Coronary artery (tissue), 2 donors: ENCODE results near the gene NOL7.

Experiments
- DNase-seq: peaks from one replicate; pipeline ENCODE4 v3.0.0-alpha.2; 2017; ENCODE audit warnings: low spot score
- H3K27ac ChIP-seq, 2 donors: fragments of 200-600 bp; sonication (generic); one replicate each; pipeline ENCODE4 v1.5.1; 2016 to 2019
- H3K4me3 ChIP-seq: fragments of 200-600 bp; sonication (generic); 2 replicates; pipeline ENCODE4 v1.5.1; 2016; ENCODE audit warnings: mild to moderate bottlenecking, moderate library complexity
- CTCF ChIP-seq: fragments of 200-600 bp; sonication (generic); IDR thresholded peaks from one replicate; pipeline ENCODE4 v1.5.1; 2019; ENCODE audit warnings: antibody characterized with exemption

NOL7 gene

GRCh38 chr6:13668291-13668928 is 53.3 kb downstream of the NOL7 start:
- DNase-seq, result no peak
- TF ChIP-seq CTCF, result no peak

GRCh38 chr6:13669476-13669875 is 54.3 kb downstream of the NOL7 start:
- no peak overlapping the region for H3K27ac ChIP-seq
- DNase-seq, result no peak
- H3K4me3 ChIP-seq, result no peak overlapping the region
- TF ChIP-seq CTCF, result no peak

More at GRCh38 chr6:13668291-13668928, 53.3 kb downstream of the NOL7 start:
- H3K4me3 ChIP-seq, result no peak overlapping the region
- H3K27ac ChIP-seq, result no peak overlapping the region
